GM18520 (cell line): ENCODE results near the gene HELLS.
"Not testable (repeated sequence)": the region's sequence is repeated elsewhere in the genome, so short reads cannot be mapped to it uniquely, and the experiment has no call there.

Experiments used
- ATAC-seq: cut with Tn5 transposase; IDR thresholded peaks from one replicate; pipeline ENCODE4 v1.9.1; 2021; ENCODE audit not compliant: unreplicated experiment

The HELLS gene

DNA sequence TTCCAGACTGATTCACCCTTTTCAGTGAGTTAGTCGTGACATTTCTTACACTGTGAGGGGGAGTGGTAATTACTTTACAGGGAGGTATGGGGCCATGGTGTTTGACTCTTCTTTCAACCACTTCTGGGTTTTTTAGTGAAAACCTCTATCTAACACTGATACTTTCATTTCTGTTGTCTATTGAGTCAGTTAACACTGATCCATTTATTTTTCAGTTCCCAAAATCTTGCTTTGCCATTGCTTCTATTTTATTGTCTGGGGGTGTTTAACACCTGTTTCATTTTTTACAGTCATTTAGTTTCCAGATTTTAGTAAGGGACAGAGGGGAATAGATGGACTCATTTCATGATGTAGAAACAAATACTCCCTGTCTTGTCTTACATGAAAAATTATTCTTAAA is 61.5 kb downstream of the HELLS start:
- peak; percentile 73 for ATAC-seq

- no peak for ATAC-seq
Observed at GRCh38 chr10:94608559-94608958, 63.0 kb downstream of the HELLS start.

DNA sequence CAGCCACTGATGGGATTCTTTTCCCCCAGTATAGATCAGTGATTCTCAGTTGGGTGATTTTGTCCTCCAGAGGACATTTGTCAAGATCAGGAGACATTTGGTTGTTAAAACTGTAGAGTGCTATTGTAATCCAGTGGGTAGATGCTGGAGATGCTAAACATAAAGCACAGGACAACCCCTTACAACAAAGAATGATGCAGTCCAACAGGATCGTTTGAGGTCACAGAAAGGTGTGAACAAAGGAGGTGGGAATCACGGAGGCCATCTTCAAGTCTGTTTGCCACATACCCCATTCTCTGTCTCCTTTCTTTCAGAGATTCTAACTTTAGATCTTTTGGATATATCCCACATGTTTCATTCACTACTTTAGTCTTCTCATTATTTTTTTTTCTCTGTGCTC is 69.0 kb downstream of the HELLS start:
- no peak for ATAC-seq

- ATAC-seq = no peak
Observed at GRCh38 chr10:94617389-94617944, 71.9 kb downstream of the HELLS start.

DNA sequence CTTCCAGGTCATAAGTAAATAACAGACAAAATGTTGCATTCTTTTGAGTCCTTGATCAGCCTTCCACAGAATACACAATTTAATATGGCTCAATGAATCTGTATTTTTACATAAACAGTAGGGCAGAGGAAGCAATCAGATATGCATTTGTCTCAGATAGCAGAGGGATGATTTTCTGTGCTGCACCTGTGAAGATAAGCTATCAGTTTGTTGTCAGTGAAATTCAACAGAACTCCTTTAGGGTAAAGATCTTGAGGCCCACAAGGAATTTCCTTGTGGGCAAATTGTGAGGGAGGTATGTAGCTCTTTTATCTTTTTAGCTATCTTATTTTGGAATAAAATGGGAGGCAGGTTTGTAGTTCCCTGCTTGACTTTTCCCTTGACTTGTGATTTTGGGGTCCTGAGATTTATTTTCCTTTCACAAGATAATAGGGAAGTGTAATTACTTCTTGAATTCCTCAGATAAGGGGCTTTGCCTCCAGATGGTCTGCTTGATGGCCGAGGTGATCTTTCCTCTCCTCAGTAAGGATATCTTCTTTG is 77.1 kb downstream of the HELLS start:
- ATAC-seq = no peak

- no peak for ATAC-seq
Observed at GRCh38 chr10:94623572-94623971, 78.0 kb downstream of the HELLS start.

DNA sequence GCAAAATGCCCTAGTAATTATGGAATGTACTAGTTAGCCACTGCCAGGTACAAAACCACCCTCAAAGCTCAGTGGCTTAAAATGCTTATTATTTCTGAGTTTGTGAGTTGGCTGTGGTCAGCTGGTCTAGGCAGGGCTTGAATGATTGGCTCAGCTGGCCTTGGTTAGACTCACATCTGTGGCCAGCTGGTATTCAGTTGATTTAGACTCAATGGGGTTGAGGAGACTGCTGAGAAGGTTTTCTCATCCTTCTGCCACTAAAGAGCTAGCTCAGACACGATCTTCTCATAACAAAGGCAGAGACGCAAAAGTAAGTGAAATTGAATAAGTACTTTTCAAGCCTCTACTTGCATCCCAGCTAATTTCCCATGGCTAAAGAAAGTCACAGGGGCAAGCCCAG is 80.9 kb downstream of the HELLS start:
- no peak for ATAC-seq

DNA sequence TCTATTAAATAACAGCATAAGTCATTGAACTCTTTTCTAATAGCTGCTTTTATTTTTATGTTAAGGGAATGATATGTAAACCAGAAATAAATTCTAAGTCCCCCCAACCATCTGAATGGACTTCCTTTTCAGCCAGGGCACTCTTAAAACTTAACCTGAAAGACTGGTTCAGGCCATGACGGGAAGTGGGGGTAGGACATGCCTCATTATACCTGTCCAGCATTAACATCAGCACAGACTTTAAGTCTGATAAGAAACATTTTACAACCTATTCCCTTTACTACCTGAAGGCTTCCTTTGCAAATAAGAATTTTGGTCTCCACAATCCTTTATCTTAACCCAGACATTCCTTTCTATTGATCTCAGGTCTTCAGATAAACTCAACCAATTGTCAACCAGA is 81.9 kb downstream of the HELLS start:
- ATAC-seq = no peak

- ATAC-seq = no peak
Observed at GRCh38 chr10:94630017-94630688, 84.6 kb downstream of the HELLS start.

DNA sequence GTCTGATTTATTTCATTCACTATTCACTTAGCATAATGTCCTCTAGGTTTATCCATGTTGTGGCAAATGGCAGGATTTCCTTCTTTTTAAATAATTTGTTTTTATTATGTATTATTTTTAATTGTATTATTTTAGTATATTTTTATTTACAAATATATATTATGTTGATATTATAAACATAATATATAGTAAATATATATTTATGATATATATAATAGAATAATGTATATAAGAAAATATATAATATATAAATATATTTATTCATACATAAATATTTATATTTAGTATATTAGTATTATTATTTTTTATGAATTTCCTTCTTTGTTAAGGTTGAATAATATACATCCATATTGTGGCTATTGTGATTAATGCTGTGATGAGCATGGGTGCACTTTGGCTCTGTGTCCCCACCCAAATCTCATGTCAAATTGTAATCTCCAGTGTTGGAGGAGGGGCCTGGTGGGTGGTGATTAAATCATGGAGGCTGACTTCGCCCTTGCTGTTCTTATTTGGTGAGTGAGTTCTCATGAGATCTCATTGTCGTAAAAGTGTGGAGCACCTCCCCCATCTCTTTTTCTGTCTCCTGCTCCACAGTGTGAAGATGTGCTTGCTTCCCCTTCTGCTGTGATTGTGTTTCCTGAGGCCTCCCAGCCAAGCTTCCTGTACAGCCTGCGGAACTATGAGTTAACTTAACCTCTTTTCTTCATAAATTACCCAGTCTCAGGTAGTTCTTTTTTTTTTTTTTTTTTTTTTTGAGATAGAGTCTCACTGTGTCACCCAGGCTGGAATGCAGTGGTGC is 85.7 kb downstream of the HELLS start:
- no peak for ATAC-seq

- no peak for ATAC-seq
Observed at GRCh38 chr10:94632954-94633353, 87.4 kb downstream of the HELLS start.

DNA sequence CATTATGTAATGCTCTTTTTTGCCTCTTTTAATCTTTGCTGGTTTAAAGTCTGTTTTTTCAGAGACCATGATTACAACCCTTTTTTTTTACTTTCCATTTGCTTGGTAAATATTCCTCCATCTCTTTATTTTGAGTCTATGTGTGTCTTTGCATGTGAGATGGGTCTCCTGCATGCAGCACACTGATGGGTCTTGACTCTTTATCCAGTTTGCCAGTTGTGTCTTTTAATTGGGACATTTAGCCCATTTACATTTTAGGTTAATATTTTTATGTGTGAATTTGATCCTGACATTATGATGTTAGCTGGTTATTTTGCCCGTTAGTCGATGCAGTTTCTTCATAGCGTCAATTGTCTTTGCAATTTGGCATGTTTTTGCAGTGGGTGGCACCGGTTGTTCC is 92.5 kb downstream of the HELLS start:
- ATAC-seq = not testable (repeated sequence)

DNA sequence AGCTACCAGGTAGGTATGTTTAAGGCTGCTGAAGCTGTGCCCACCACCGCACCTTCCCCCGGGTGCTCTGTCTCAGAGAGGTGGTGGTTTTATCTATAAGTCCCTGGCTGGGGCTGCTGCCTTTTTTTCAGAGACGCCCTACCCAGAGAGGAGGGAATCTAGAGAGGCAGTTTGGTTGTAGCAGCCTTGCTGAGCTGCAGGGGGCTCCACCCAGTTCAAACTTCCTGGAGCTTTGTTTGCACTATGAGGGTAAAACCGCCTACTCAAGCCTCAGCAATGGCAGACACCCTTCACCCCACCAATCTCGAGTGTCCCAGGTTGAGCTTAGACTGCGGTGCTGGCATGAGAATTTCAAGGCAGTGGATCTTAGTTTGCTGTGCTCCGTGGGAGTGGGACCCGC is 94.3 kb downstream of the HELLS start:
- no peak for ATAC-seq

DNA sequence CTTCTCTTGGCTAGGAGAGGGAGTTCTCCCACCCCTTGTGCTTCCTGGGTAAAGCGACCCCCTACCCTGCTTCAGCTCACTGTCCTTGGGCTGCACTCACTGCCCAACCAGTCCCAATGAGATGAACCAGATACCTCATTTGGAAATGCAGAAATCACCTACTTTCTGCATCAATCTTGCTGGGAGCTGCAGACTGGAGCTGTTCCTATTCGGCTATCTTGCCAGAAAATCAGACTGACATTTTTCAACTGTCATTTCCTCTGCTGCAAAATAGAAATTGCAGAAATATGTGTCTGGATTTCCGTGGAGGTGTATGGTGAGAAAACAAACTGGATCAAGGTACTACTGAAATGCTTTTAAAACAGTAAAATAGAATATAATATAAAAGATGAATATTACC is 95.0 kb downstream of the HELLS start:
- no peak for ATAC-seq

DNA sequence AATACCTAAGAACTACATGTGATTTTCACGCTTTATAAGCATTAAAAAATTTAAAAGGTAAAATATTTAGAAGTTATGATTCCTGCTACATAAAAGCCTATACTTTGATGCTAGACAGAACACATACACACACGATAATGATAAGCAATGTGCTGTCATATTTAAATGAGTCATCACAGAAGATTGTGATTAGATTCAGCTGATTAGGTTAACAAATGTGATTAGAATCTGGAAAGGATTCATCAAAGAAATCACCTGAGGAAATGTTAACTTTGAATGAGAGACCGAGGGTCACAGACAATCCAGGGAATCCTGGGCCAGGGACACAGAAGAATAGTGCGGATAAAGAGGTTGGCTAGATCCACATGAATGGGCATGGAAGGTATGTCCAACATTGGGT is 95.9 kb downstream of the HELLS start:
- ATAC-seq = no peak

DNA sequence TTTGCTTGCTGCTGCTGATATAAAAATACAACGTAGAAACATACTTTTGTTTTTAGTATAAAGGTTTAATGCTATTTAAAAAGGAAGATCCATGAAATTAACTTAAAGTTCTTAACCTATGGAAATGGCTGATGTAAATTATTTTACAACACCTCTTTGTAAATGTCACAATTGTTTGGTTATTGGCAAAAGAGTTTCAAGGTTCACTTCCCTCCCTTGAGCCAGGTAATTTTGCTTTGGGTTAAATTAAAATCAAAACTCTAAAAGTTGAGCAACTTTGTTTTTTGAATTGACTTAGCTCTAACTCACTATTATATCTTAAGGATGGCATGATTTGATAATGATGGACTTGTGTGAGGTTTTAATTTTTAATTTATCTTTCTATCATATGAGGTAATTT is 98.8 kb downstream of the HELLS start:
- no peak for ATAC-seq

GRCh38 chr10:94645285-94645684 is 99.7 kb downstream of the HELLS start:
- no peak for ATAC-seq
